Choroid plexus epithelial cell (primary cell): ENCODE results near the gene CPLX1.

Source experiments
- DNase-seq: peaks from one replicate; pipeline ENCODE4 v3.0.0-alpha.2; 2010; ENCODE audit warnings: low read depth
- H3K4me3 ChIP-seq: 2 replicates; pipeline ENCODE4 v1.5.1; 2011; ENCODE audit warnings: low read depth, mild to moderate bottlenecking, control low read depth, low read length, moderate library complexity
- CTCF ChIP-seq: conservative IDR thresholded peaks from 2 replicates; pipeline ENCODE4 v1.5.1; 2011; ENCODE audit warnings: low read depth, mild to moderate bottlenecking, control low read depth, inconsistent platforms, low read length, moderate library complexity

The CPLX1 gene

GRCh38 chr4:833731-834367, 7.9 kb upstream of the CPLX1 start:
- H3K4me3 ChIP-seq = no peak overlapping the region
- DNase-seq = no peak

GRCh38 chr4:833156-833555, 7.2 kb upstream of the CPLX1 start:
- DNase-seq = no peak
- no peak for TF ChIP-seq CTCF
- no peak overlapping the region for H3K4me3 ChIP-seq

More at GRCh38 chr4:833731-834367, 7.9 kb upstream of the CPLX1 start:
- no peak for TF ChIP-seq CTCF

- TF ChIP-seq CTCF = no peak
- no peak for DNase-seq
- no peak overlapping the region for H3K4me3 ChIP-seq
Observed at GRCh38 chr4:832536-832935, 6.6 kb upstream of the CPLX1 start.

GRCh38 chr4:832108-832507, 6.2 kb upstream of the CPLX1 start:
- no peak for DNase-seq
- no peak for TF ChIP-seq CTCF
- H3K4me3 ChIP-seq = no peak overlapping the region

GRCh38 chr4:831483-831805, 5.5 kb upstream of the CPLX1 start:
- no peak for TF ChIP-seq CTCF
- no peak overlapping the region for H3K4me3 ChIP-seq
- DNase-seq = no peak

- H3K4me3 ChIP-seq = no peak overlapping the region
- no peak for DNase-seq
- TF ChIP-seq CTCF = no peak
Observed at GRCh38 chr4:830601-831482, 4.9 kb upstream of the CPLX1 start.
